Epithelial cell of proximal tubule (primary cell): ENCODE results near the gene ANXA6. TPM values are rescaled to one million over a fixed set of nuclear protein-coding genes. Genes with fewer than 3 reads are reported as not detected.

Source experiments
- DNase-seq: peaks from one replicate; pipeline ENCODE4 v3.0.0-alpha.2; 2011; ENCODE audit warnings: low read depth
- H3K4me3 ChIP-seq: 2 replicates; pipeline ENCODE4 v1.5.1; 2011; ENCODE audit warnings: low read depth, mild to moderate bottlenecking, low read length
- total RNA-seq: library from RNA; depleted of rRNA; stranded (reverse); fragments of >200 nt; gene quantifications from 2 replicates; pipeline ENCODE4 v1.2.3, GENCODE V29; 2015
- TF ChIP-seq, protein P1 (sequence below): conservative IDR thresholded peaks from 2 replicates; pipeline ENCODE4 v1.5.1; 2012; ENCODE audit warnings: low read depth, mild to moderate bottlenecking, low read length

Gene ANXA6
- total RNA-seq, 1 donor from 2014 or later, result 83.6 TPM

DNA sequence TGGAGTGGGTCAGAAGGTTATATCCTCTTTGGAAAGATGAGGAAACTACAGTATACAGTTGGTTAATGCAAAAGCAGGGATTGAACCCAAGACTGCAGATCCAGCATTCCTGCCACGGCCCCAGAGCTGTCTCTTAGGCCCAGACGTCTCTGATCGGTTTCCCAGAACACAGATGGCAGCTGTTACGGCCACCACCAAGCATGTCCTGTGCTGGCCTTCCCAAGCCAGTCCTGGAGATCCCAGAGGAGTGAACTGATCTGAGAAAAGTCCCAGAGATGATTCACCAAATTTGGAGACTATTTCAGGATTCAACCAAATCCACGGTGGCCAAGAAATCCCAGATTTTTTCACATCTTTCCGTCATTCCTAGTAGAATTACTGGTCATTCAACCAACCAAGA is 96.8 kb downstream of the ANXA6 start:
- TF ChIP-seq, protein P1, sequence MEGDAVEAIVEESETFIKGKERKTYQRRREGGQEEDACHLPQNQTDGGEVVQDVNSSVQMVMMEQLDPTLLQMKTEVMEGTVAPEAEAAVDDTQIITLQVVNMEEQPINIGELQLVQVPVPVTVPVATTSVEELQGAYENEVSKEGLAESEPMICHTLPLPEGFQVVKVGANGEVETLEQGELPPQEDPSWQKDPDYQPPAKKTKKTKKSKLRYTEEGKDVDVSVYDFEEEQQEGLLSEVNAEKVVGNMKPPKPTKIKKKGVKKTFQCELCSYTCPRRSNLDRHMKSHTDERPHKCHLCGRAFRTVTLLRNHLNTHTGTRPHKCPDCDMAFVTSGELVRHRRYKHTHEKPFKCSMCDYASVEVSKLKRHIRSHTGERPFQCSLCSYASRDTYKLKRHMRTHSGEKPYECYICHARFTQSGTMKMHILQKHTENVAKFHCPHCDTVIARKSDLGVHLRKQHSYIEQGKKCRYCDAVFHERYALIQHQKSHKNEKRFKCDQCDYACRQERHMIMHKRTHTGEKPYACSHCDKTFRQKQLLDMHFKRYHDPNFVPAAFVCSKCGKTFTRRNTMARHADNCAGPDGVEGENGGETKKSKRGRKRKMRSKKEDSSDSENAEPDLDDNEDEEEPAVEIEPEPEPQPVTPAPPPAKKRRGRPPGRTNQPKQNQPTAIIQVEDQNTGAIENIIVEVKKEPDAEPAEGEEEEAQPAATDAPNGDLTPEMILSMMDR, result no peak
- no peak overlapping the region for H3K4me3 ChIP-seq
- no peak for DNase-seq

DNA sequence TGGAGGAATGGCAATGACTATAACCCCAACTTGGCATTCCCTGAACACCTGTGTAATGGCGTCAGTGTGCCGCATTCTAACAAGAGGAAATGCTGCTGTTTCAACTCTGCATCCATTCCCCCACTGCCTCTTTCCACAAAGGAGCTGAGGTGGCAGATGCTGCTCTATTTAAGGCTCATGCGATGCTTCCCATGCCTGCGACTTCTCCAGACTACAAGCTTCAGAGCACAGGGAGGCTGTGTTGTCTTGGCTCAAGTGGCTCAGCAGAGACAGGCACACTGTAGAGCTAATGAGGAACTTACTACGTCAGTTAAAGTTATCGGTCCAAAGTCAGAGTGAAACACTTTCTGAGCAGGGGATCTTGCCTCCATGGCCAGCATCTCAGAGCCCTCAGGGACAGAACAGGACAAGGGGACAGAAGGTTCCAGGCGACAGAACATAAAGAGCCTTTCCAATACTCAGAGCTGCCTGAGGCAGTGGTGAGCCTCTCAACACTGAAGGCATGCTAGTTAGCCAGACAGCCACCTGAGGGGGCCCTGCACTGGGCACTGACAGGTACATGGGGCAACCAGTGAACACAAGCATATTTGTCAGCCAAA is 98.6 kb downstream of the ANXA6 start:
- DNase-seq, result no peak
- H3K4me3 ChIP-seq, result no peak overlapping the region
- TF ChIP-seq, protein P1, result peak; percentile 36

DNA sequence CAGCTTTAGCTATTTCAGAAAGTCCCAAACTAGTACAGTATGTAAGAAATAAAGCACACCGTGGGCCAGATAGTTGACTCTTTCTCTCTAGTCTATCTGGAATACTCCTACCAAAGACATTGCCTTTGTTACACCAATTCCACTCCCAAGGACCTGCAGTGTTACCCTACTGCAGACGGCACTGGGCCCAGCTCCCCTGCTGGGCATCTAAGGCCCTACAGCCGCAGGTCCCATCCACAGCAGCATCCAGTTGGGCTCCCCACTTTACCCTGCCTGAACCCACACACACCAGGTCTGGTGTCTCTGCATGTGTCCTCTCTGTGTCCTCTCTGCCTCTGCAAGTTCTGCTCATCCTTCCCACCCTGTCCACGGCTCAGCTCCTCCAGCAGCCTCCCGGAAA is 99.3 kb downstream of the ANXA6 start:
- TF ChIP-seq, protein P1, result peak; percentile 18

DNA sequence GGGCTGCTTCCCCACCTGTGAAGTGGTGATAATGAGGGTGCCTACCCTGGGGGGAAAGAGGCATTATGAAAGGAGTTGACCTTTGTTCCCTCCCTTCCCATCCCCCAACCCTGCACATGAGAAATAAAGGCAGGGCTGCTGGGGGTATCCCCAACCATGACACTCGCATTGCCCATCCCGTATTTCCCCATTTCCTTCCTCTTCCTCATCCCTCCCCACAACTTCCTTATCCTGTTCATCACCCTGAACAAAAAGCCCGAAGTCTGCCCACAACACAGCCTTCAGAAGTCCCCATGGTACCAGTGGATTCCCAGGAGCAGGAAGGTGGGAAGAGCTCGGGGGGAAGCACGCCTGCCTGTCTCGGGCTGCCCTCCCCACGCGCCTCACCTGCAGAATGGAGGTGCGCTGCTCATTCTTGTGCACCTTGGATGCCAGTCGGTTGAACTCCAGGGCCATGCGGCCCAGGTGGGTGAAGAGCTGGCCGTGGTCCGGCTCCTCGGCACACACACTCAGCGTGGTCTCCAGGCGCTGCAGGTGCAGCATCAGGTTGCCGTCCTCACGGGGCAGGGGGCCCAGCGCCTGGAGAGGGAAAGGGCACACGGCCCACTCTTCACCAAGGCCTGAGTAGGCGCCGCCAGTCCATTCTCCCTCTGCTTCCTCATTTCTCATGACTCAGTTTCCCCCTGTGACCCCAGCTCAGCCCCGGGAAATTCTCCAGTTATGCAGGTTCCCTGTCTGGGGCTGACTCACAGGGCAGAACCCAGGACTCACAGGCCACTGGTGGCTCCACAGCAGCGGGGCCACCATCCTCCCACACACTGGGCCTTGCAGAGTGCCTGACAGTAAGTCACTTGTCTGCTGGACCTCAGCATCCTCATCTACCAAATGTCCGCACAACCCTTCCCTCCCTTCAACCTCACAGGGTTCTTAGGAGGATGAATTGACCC is 100.9 kb downstream of the ANXA6 start:
- TF ChIP-seq, protein P1, result no peak
- DNase-seq, result no peak
- H3K4me3 ChIP-seq, result no peak overlapping the region

More for the DNA sequence above, 99.3 kb downstream of the ANXA6 start:
- no peak for DNase-seq
- H3K4me3 ChIP-seq, result no peak overlapping the region

DNA sequence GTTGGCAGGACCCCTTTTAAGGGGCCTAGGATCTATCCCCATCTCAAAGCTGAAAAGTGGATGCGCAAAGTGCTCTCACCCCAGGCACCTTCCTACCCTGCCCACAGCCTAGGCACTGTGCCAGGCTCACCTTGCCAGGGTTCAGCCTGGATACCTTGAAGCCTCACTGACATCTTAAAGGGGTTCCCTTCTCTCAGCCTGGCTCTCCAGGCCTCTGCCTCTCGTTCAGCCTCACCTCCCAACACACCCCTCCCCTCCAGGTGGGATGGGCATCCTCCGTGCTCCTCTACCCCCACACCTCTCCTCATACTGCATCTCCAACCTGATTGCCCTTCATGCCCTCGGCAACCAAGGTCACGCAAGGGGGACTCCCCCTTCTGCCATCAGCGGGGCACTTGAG is 102.2 kb downstream of the ANXA6 start:
- H3K4me3 ChIP-seq, result no peak overlapping the region
- no peak for DNase-seq
- TF ChIP-seq, protein P1, result no peak

DNA sequence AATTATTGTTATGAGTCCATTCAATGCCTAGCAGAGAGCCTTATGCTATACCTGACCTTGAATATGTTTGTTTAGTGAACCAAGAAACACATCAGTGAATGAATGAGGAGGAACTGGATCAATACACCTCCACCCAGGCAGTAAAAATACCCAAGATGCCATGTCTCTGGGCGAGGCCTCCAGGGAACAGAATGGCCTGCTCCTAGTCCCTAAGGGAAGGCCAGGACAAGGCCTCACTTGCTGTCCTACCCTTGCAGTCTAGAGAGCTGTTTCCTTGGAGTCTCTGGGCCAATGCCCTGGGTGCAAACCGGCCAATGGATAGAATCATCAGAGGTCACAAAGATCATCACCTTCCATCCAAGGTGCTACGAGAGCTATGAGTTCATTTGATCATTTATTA is 102.9 kb downstream of the ANXA6 start:
- TF ChIP-seq, protein P1, result no peak
- no peak for DNase-seq
- H3K4me3 ChIP-seq, result no peak overlapping the region
